Suprapubic skin (tissue), 4 donors: ENCODE data around the gene NAP1L1. TPM values are rescaled to one million over a fixed set of nuclear protein-coding genes. Genes with fewer than 3 reads are reported as not detected.

Experiments
- DNase-seq, 2 donors: peaks; one replicate each; pipeline ENCODE4 v3.0.0-alpha.2; 2019; ENCODE audit warnings: low spot score in 2 of 2
- H3K27ac ChIP-seq: fragments of 200-600 bp; sonication (generic); one replicate; pipeline ENCODE4 v1.5.1; 2019
- H3K27me3 ChIP-seq: fragments of 200-600 bp; sonication (generic); one replicate; pipeline ENCODE4 v1.5.1; 2019
- H3K36me3 ChIP-seq: fragments of 200-600 bp; sonication (generic); one replicate; pipeline ENCODE4 v1.5.1; 2019
- H3K4me1 ChIP-seq: fragments of 200-600 bp; sonication (generic); one replicate; pipeline ENCODE4 v1.5.1; 2019
- H3K4me3 ChIP-seq: fragments of 200-600 bp; sonication (generic); one replicate; pipeline ENCODE4 v1.5.1; 2019; ENCODE audit warnings: mild to moderate bottlenecking
- H3K9me3 ChIP-seq: fragments of 200-600 bp; sonication (generic); one replicate; pipeline ENCODE4 v1.5.1; 2019
- EP300 ChIP-seq: sonication (generic); formaldehyde crosslinking; IDR thresholded peaks from one replicate; pipeline ENCODE4 v1.6.1; 2017; ENCODE audit warnings: antibody characterized with exemption
- POLR2A ChIP-seq, 2 donors: fragments of 450-650 bp; IDR thresholded peaks; one replicate each; pipeline ENCODE4 v1.6.1; 2017; ENCODE audit warnings: antibody characterized with exemption in 2 of 2, mild to moderate bottlenecking in 2 of 2, moderate library complexity in 2 of 2
- POLR2AphosphoS5 ChIP-seq, 3 donors: sonication (generic); formaldehyde crosslinking; IDR thresholded peaks; one replicate each; pipeline ENCODE4 v1.6.1; 2017; ENCODE audit warnings: antibody characterized with exemption in 3 of 3
- WGBS: methylation state at CpG from one replicate; pipeline ENCODE4 v1.1.5; 2018; 5-methylcytosine and 5-hydroxymethylcytosine counted together
- total RNA-seq, 4 donors: library from RNA; depleted of rRNA; stranded (reverse); fragments of >200 nt; gene quantifications; one replicate each; pipeline ENCODE4 v1.1.0, GENCODE V29; 2016
- TF ChIP-seq, protein P1 (sequence below), 2 donors: fragments of 200-600 bp in 1 of 2; fragments of 450-650 bp in 1 of 2; sonication (generic) in 1 of 2; IDR thresholded peaks; one replicate each; pipeline ENCODE4 v1.5.1; 2016 to 2019; ENCODE audit warnings: antibody characterized with exemption in 2 of 2, mild to moderate bottlenecking in 1 of 2, moderate library complexity in 1 of 2

The NAP1L1 gene
- total RNA-seq, 4 donors from 2014 or later: 159 to 243 (median 186) TPM

DNA sequence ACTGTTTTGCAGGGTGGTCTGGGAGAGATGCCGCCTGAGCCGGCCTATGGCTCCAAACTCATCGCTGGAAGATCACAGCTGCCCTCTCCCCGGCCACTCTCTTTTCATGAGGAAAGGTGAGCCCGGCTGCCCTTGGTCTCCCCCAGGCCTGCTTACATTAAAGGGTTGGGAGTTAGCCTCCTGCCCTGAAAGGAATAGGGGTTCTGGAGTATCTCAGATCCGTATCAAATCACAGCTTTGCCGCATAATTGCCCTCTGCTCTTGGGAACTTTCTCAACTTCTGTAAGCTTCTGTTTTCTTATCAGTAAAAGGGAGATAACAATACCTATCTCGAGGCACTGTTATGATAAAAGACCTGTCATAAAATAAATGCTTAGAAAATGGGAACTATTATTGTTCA is 70.5 kb downstream of the NAP1L1 start:
- no peaks in the 10 kb centered on the region for H3K27me3 ChIP-seq
- H3K4me1 ChIP-seq: no peaks in the 10 kb centered on the region
- 89% methylated on average over 8 of the region's 8 CpGs for WGBS
- TF ChIP-seq POLR2AphosphoS5 (IDR thresholded peaks at IDR 0.05): no peak
- TF ChIP-seq EP300: no peak
- TF ChIP-seq, protein P1, sequence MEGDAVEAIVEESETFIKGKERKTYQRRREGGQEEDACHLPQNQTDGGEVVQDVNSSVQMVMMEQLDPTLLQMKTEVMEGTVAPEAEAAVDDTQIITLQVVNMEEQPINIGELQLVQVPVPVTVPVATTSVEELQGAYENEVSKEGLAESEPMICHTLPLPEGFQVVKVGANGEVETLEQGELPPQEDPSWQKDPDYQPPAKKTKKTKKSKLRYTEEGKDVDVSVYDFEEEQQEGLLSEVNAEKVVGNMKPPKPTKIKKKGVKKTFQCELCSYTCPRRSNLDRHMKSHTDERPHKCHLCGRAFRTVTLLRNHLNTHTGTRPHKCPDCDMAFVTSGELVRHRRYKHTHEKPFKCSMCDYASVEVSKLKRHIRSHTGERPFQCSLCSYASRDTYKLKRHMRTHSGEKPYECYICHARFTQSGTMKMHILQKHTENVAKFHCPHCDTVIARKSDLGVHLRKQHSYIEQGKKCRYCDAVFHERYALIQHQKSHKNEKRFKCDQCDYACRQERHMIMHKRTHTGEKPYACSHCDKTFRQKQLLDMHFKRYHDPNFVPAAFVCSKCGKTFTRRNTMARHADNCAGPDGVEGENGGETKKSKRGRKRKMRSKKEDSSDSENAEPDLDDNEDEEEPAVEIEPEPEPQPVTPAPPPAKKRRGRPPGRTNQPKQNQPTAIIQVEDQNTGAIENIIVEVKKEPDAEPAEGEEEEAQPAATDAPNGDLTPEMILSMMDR (IDR thresholded peaks at IDR 0.05): no peak
- no peak for TF ChIP-seq POLR2A (IDR thresholded peaks at IDR 0.05)
- H3K9me3 ChIP-seq: no peaks in the 10 kb centered on the region
- no peak overlapping the region for H3K4me3 ChIP-seq
- H3K36me3 ChIP-seq: no peaks in the 10 kb centered on the region
- DNase-seq: no peak
- no peak overlapping the region for H3K27ac ChIP-seq

DNA sequence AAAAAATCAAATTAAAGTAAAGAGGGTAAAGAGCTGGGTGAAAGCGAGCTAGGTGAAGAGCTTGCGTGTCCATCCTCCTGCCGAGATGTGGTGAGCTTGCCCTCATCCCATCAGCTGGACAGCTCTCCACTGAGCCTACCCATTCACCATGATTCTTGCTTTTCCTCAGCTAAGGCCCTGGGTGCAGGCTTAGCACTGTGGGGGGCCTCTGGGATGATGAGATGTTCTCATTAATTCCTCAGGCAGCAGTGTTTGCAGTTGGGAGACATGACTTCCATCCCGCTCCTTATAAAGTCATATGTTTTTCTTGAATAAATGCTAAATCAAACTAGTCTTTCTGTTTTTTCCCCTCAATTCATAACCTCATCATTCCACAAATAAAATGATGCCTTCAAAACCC is 70.9 kb downstream of the NAP1L1 start:
- TF ChIP-seq POLR2A (IDR thresholded peaks at IDR 0.05): no peak
- TF ChIP-seq POLR2AphosphoS5 (IDR thresholded peaks at IDR 0.05): no peak
- TF ChIP-seq, protein P1 (IDR thresholded peaks at IDR 0.05): no peak
- no peak for TF ChIP-seq EP300
- H3K4me3 ChIP-seq: no peak overlapping the region
- no peak for DNase-seq
- H3K27ac ChIP-seq: no peak overlapping the region
- WGBS: 93% methylated on average over 4 of the region's 4 CpGs
- no peaks in the 10 kb centered on the region for H3K27me3 ChIP-seq
- H3K4me1 ChIP-seq: no peaks in the 10 kb centered on the region
- H3K9me3 ChIP-seq: no peaks in the 10 kb centered on the region
- no peaks in the 10 kb centered on the region for H3K36me3 ChIP-seq

DNA sequence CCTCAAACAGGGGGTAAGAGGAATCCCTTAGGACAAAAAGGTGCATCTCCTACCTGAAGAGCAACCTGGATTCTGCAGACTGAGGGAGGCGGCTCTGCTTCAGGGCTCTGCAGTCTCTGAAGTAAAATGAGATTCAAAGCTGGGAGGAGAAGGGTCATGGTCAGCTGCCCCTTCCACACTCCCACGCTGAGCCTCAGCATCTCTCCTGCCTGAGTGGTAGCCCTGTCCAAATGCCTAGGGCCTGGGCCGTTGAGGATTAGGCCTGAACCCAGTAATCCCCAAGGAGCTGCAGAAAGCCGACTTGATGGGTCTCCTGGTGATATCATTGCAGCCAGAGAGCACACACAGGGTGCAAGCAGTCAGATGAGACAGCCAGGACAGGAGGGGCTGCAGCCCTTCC is 71.8 kb downstream of the NAP1L1 start:
- 91% methylated on average over 4 of the region's 4 CpGs for WGBS
- no peaks in the 10 kb centered on the region for H3K36me3 ChIP-seq

DNA sequence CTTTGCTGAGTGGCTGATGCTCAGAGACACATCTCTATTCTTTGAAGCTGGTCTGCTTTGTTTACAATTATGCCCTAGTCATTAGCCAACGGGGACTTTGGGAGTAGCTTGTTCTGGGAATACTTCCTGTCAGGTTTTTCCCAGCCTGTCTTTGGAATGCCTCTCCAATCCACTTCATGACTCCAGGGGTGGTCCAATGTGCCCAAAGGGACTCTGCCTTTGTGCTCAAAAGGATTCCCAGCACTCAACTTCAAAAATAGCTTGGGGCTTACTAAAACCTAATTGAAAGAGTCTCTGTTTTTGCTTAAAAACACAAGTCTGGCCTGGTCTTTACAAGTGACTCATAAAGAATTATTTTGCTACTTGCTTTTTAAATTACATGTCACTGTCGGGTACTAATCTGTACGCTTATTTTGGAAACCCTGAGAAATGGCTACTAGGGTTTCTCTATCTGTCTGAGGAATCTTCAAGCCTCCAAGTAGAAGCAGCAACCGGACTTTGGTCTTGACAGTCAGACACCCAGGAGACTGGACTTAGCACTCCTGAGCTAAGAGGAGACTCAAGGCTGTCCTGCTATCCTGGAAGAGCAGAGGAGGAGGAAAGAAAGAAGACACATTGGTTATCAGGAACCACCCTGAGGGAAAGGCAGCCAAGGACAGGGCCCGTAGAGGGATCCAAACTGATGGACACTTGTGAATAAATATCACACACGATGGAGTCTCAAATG is 73.6 kb downstream of the NAP1L1 start:
- Histone ChIP-seq H3K4me3 (no peak overlapping the region), H3K9me3 (no peaks in the 10 kb centered on the region), H3K27me3 (no peaks in the 10 kb centered on the region), H3K27ac (no peak overlapping the region), H3K4me1 (no peaks in the 10 kb centered on the region), H3K36me3 (no peaks in the 10 kb centered on the region)
- no peak for DNase-seq
- 67% methylated on average over 6 of the region's 6 CpGs for WGBS
- TF ChIP-seq POLR2AphosphoS5 (IDR thresholded peaks at IDR 0.05) (no peak), POLR2A (IDR thresholded peaks at IDR 0.05) (no peak), EP300 (no peak)
- TF ChIP-seq, protein P1 (IDR thresholded peaks at IDR 0.05): no peak

More for the DNA sequence above, 71.8 kb downstream of the NAP1L1 start:
- no peak for TF ChIP-seq EP300
- no peak for TF ChIP-seq POLR2AphosphoS5 (IDR thresholded peaks at IDR 0.05)
- TF ChIP-seq, protein P1 (IDR thresholded peaks at IDR 0.05): no peak
- no peak for TF ChIP-seq POLR2A (IDR thresholded peaks at IDR 0.05)
- Histone ChIP-seq H3K27me3 (no peaks in the 10 kb centered on the region), H3K4me3 (no peak overlapping the region), H3K27ac (no peak overlapping the region), H3K4me1 (no peaks in the 10 kb centered on the region), H3K9me3 (no peaks in the 10 kb centered on the region)
- no peak for DNase-seq

GRCh38 chr12:76008428-76008827 is 76.1 kb downstream of the NAP1L1 start:
- Histone ChIP-seq H3K9me3 (no peaks in the 10 kb centered on the region), H3K27me3 (no peaks in the 10 kb centered on the region), H3K36me3 (no peaks in the 10 kb centered on the region), H3K4me3 (no peak overlapping the region), H3K4me1 (no peaks in the 10 kb centered on the region), H3K27ac (no peak overlapping the region)
- DNase-seq: no peak
- TF ChIP-seq, protein P1 (IDR thresholded peaks at IDR 0.05): no peak
- no peak for TF ChIP-seq EP300
- TF ChIP-seq POLR2A (IDR thresholded peaks at IDR 0.05): no peak
- TF ChIP-seq POLR2AphosphoS5 (IDR thresholded peaks at IDR 0.05): no peak
- WGBS: 89% methylated on average over 3 of the region's 3 CpGs
